ENCODE results near the gene TMEM273.

DNA sequence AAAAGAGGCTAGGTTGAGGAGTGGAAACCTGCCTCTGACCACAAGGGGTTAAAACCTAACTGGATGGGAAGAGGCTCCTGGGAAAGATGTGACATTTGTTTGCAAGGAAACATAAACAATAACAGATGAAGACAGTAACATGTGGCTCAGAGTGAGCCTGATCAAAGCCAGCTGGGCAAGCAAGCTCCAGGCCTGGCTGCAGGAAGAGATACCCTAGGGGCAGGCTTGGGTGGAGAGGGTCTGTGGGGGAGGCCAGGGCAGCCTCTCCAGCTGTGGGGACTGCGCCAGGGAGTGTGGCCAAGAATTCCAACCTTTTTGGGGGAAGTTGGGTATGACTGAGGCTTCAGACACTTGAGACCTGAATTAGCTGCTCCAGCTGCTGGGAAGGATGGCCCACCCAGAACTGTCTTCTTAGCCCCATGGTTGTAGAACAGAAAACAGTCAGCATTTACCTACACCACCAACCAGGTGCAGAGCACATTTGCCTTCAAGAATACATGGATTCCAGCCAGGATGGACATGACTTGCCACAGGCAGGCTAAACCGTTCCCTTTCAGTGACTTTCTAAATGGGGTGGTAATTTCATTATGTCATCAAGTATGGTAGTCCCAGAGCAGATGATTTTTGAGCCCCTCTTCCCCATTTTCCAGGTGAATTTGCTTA lies 44.0 kb downstream of the TMEM273 start:
- TF ChIP-seq, protein P1, sequence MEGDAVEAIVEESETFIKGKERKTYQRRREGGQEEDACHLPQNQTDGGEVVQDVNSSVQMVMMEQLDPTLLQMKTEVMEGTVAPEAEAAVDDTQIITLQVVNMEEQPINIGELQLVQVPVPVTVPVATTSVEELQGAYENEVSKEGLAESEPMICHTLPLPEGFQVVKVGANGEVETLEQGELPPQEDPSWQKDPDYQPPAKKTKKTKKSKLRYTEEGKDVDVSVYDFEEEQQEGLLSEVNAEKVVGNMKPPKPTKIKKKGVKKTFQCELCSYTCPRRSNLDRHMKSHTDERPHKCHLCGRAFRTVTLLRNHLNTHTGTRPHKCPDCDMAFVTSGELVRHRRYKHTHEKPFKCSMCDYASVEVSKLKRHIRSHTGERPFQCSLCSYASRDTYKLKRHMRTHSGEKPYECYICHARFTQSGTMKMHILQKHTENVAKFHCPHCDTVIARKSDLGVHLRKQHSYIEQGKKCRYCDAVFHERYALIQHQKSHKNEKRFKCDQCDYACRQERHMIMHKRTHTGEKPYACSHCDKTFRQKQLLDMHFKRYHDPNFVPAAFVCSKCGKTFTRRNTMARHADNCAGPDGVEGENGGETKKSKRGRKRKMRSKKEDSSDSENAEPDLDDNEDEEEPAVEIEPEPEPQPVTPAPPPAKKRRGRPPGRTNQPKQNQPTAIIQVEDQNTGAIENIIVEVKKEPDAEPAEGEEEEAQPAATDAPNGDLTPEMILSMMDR (conservative IDR thresholded peaks at IDR 0.05 in 1 of 2, IDR thresholded peaks at IDR 0.05 in 1 of 2; ENCODE audit: low read depth in 1 of 2, low read length in 2 of 2), result no peak
- TF ChIP-seq EZH2 (IDR thresholded peaks at IDR 0.05; ENCODE audit: low read length, missing control alignments), result no peak
